GM19351 (cell line): ENCODE measurements around the gene POM121C.
"Not testable (repeated sequence)": the region's sequence is repeated elsewhere in the genome, so short reads cannot be mapped to it uniquely, and the experiment has no call there.

Source experiments
- ATAC-seq: cut with Tn5 transposase; IDR thresholded peaks from one replicate; pipeline ENCODE4 v1.9.1; 2021; ENCODE audit warnings: mild to moderate bottlenecking, moderate library complexity; ENCODE audit not compliant: unreplicated experiment

Gene POM121C

DNA sequence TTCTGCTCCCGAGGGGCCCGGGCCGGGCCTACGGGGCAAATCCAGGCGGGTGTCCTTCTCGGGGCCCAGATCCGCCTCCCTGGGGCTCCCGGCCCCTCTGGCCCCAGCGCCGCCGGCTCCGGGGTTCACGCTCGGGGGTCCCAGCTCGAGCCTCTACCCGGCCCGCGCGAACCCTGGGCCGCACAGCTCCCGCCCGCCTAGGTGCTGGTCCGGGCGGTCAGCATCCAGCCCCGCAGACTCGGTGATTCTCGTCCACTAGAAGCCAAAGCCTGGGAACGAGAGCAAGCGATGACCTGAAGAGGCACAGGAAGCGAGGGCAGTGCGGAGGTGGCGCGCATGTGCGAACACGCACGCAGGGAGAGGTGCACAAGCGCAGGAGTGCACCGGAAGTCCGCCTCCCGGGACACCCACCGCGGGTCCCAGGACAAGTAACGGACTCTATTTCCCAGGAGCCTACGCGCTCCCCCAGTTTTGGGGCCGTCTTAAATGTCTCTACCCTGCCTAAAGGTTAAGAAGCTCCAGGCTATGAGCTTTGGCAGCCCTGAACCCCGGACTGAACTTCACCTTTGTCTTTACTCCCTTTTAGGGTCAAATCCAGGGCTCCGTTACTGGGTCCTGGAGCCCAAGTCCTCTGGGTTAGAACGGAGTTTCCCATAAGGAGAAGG lies at the start of gene POM121C:
Gene POM121C (minus strand): TSS at position 321 of the 665 bp plus-strand sequence. CDS start 44,803 bp downstream, outside the sequence.
- ATAC-seq: peak; percentile 97

DNA sequence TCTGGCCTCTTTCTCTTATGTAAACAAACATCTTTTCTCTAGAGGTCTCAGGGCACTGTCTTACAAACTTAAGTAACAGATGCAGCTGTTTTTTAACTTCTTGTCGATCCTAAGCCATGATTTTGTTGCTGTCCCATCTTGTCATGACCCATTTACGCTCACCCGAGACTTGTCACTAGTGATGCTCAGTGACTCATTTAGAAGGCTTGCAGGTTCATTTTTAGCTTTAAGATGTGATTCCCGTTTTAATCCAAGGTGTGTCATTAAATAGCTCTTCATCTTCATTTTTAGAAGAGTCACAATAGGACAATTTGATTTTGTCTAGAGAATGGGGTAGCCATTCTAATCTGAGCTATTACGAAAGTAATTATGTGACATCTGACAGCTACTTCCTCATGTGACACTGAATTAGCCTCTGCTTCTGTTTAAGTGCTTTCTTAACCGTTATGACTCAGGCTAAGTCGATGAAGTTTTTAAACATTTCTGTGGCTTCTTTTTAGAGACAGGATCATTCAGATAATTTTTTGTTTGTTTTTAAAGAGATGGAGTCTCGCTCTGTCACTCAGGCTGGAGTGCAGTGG lies 48.7 kb upstream of the POM121C start:
- ATAC-seq: peak; percentile 88

DNA sequence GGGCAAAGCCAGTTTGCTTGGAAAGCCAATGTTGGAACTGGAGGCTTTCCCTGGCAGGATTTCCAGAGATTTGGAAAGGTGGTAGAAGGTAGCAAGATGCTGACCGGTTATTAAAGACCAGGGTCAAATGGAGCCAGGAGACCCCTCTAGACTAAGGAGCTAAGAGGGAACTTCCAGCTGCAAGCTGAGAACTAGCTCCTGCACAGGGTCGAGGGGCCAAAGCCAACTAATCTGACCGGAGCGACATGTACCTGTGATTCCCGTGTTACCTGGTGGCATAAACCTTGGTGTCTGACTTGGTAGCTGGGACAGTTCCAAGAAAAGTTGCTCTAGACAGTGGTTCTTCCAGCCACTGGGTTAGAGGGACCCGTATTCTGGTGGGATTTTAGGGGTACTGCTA lies 47.8 kb upstream of the POM121C start:
- no peak for ATAC-seq

DNA sequence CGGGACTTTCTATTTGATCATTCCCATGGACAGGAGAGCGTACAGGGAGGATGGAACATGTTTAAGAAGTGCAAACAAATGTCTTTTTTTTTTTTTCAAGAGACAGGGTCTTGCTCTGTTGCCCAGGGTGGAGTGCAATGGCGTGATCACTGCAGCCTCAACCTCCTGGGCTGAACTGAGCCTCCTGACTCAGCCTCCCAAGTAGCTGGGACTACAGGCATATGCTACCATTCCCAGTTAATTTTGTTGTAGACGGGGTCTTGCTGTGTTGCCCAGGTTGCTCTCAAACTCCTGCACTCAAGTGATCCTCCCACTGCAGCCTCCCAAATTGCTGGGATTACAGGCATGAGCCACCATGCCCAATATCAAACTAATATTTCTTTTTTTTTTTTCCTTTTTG lies 46.5 kb upstream of the POM121C start:
- ATAC-seq: no peak

DNA sequence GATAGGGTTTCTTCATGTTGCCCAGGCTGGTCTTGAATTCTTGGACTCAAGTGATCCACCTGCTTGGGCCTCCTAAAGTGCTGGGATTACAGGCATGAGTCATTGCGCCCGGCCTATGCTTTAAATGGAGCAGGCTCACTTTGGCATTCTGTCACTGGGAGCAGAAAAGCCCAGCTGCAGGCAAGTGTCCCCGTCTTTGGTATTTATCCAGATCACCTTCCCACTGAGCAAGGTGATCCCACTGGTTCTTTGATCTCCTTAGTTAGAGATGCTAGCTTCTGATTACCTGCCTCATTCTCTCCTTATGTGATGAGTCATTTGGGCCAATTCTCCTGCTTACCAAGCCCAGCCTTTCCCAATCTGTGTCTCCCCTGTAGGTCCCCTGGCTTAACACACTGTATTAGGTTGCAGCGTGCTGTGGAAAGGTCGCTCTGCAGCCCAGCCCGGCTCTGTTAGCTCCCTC lies 45.3 kb upstream of the POM121C start:
- no peak for ATAC-seq

DNA sequence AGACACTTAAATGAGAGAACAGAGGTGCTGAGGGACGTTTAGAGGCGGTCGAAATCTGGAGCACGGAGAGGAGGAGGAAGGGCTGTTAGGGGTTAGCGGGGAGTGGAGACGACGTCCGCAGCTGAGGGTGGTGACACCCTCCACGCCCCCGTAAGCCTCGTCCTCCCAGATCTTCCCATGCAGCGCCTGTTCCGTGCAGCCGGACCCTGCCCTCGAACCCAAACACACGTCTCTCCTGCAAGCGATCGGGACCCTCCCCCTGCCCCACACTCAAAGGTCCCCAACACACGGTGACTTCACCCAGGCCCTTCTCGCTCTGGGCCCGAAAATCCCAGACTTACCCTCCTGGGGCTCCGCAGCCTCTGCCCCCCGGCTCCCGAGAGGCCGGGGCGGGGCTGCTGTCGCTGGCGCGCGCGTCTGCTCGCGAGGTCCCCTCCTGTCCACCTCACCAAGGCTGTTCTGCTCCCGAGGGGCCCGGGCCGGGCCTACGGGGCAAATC lies 41.2 kb upstream of the POM121C start:
- not testable (repeated sequence) for ATAC-seq

DNA sequence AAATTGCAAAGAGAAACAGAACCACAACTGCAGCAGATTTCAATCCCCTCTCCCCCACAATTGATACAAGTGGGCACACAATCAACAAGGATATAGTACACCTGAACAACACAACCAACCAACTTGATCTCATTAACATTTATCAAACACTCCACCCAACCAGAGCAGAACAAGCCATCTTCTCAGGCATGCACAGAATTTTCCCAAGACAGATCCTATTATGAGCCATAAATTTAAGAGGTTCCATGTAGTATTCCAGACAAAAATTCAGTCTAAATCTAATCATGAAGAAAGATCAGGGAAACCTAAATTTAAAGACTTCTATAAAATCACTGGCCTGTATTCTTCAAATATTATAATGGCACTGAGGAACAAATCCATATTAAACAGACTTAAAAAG lies 35.6 kb upstream of the POM121C start:
- not testable (repeated sequence) for ATAC-seq

DNA sequence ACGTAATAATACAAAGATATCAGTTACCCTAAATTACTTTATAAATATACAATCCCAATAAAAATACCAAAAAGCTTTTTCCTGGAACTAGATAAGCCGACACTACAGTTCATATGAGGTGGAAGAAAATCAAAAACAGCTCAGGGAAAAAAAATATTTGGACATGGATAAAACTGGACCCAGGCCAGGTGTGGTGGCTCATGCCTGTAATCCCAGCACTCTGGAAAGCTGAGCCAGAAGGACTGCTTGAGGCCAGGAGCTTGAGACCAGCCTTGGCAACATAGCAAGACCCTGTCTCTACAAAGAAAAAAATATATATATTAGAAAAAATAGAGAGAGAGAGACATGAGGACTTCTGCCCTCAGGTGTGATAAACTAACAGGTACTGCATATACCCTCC lies 32.7 kb upstream of the POM121C start:
- not testable (repeated sequence) for ATAC-seq

DNA sequence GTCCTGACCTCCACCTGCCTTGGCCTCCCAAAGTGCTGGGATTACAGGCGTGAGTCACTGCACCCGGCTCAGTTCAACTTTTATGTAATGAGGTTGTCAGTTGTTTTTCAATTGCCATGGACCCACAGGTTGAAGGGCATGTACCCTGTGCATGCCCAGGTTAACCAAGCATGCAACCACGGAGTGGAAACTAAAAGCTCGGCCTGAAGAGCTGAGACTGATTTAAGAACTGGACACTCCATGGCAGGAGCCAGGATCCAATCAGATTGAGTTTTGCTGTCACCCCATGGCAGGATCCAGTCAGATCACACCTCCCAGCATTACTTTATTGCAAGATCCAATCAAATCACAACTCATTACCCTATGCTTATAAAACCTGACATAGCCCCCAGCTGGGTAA lies 22.9 kb upstream of the POM121C start:
- not testable (repeated sequence) for ATAC-seq

DNA sequence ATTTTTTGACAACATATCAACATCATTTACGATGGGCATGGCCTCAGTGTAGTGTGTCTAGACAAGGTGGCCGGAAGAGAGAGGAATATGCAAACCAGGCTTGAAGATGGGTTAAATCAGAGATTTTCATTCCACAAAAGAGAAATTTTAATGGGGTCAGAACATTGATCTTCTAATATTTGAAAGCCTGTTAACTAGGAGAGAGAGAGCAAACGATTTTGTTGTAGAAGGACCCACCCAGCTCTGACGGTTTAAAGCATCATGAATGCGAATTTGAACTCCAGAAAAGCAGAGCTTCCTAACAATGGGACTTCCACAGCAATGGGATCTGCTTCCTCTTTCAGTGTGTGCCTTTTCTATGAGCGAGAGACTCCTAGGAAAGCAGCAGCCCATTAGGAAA lies 5.9 kb upstream of the POM121C start, which contains the start of gene SPDYE5:
Gene SPDYE5 (plus strand): TSS at position 301 of the 400 bp plus-strand sequence. CDS start 1,728 bp downstream, outside the sequence.
- ATAC-seq: not testable (repeated sequence)

DNA sequence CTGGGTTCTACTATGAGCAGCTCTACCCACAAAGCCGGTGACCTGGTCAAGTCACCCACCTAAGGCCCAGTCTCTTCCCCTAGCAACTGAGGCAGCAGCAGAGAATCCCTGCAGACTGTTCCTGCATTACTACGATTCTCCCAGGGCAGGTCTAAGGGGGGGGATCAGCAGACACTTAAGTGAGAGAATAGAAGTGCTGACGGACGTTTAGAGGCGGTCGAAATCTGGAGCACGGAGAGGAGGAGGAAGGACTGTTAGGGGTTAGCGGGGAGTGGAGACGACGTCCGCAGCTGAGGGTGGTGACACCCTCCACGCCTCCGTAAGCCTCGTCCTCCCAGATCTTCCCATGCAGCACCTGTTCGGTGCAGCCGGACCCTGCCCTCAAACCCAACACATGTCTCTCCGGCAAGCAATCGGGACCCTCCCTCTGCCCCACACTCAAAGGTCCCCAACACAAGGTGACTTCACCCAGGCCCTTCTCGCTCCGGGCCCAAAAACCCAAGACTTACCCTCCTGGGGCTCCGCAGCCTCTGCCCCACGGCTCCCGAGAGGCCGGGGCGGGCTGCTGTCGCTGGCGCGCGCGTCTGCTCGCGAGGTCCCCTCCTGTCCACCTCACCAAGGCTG lies 632 bp downstream of the POM121C start:
- not testable (repeated sequence) for ATAC-seq

DNA sequence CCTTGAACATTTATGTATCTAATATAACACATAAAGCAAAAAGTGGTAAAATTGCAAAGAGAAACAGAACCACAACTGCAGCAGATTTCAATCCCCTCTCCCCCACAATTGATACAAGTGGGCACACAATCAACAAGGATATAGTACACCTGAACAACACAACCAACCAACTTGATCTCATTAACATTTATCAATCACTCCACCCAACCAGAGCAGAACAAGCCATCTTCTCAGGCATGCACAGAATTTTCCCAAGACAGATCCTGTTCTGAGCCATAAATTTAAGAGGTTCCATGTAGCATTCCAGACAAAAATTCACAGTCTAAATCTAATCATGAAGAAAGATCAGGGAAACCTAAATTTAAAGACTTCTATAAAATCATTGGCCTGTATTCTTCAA lies 5.8 kb downstream of the POM121C start:
- not testable (repeated sequence) for ATAC-seq

DNA sequence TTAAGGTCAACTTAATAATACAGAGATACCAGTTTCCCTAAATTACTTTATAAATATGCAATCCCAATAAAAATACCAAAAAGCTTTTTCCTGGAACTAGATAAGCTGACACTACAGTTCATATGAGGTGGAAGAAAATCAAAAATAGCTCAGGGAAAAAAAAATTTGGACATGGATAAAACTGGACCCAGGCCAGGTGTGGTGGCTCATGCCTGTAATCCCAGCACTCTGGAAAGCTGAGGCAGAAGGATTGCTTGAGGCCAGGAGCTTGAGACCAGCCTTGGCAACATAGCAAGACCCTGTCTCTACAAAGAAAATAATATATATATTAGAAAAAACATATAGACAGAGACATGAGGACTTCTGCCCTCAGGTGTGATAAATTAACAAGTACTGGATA lies 8.6 kb downstream of the POM121C start:
- not testable (repeated sequence) for ATAC-seq

DNA sequence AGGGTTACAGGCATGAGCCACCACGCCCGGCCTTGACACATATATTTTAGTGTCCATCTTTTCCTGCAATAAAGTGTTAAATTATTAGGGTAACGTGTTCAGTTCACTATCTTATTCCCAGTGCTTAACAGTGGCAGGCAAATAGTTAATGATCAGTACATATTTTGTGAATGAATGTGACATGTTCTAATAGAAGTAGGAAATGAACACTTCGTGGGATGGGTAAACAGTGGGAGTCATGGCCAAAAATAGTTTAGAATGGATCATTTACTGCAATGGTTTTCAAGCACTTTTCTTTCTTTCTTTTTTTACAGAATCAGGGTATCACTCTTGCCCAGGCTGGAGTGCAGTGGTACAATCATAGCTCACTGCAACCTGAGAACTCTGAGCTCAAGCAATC lies 15.9 kb downstream of the POM121C start:
- ATAC-seq: not testable (repeated sequence)

DNA sequence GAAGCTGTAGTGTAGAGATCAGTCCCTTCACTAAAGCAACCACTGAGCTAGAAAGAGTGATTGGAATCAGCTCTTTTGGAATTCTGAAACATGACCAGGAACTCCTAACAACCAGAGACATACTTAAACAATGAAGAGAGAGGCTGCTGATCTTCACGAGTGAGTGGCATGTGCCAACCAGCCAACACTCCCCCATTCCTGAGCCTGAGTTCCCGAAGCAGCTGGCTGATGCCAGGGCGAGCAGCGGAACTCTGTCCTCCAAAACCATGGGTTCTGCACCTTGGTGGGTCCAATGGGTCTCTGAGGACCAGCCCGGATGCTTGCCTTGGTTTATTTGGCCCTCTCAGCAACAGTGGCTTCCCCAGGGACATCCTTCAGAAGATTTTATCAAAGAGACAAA lies 25.6 kb downstream of the POM121C start:
- not testable (repeated sequence) for ATAC-seq

DNA sequence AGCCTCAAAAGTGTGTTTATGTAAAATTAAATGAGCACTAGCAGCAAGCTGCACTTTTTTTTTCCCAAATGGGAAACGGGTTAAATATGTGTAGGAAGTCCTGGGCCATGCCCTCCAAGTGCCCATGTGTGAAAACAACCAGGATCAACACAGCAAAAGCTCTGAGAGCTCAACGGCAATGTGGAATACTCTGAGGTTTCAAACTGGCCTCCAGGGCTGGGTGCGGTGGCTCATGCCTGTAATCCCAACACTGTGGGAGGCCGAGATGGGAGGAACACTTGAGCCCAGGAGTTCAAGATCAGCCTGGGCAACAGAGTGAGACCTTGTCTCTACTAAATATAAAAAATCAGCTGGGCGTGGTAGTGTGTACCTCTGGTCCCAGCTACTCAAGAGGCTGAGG lies 28.1 kb downstream of the POM121C start:
- ATAC-seq: not testable (repeated sequence)

DNA sequence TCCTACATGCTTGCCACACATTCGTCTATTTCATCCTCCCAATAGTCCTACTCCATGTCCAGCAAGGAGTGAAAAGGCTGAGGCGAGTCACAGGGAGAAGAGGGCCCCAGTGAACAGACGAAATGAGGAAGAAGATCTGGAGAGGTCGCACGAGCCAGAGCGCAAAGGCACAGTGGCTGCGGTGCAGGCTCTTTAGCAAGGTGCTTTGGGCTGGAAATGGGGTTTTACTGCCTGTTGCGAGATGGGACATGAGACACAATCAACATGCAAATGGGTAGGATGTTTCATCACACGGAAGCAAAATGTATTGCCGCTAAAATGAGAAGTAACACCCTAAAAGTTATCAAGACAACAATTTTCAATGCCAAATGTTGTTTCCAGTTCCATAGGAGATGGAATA lies 29.7 kb downstream of the POM121C start:
- not testable (repeated sequence) for ATAC-seq

DNA sequence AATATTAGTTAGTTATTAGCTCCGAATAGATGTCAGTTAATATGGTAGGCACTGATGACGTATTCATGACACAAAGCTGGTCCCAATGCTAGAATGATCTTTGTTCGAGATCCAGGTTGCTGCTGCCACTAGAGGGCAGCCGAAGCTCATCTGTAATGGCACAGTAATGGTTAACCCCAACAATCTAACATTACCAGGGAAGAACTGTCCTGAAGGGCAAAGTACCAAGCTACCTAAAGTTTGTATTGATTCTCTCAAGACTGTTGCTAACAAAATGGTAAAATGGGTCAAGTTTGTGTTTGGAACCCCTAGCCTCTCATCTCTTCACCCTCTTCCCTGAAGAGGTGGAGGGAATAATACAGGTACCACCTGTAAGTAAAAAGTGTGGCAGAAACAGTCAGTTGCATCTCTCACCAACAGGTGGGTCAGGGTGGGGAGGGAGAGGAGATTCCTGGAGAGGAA lies 33.6 kb downstream of the POM121C start:
- ATAC-seq: peak; percentile 96

DNA sequence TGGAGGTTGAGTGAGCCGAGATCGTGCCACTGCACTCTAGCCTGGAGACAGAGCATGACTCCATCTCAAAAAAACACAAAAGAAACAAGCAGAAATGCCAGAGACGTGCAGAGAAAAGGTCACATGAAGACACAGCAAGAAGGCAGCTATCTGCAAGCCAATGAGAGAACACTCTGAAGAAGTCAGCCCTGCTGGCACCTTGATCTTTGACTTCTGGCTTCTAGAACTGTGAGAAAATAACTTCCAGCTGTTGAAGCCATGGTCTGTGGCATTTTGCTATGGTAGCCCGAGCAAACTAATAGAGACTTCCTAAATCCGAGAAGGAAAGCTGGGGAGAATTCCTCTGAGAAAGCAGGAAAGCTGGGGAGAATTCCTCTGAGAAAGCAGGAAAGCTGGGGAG lies 36.2 kb downstream of the POM121C start:
- not testable (repeated sequence) for ATAC-seq

DNA sequence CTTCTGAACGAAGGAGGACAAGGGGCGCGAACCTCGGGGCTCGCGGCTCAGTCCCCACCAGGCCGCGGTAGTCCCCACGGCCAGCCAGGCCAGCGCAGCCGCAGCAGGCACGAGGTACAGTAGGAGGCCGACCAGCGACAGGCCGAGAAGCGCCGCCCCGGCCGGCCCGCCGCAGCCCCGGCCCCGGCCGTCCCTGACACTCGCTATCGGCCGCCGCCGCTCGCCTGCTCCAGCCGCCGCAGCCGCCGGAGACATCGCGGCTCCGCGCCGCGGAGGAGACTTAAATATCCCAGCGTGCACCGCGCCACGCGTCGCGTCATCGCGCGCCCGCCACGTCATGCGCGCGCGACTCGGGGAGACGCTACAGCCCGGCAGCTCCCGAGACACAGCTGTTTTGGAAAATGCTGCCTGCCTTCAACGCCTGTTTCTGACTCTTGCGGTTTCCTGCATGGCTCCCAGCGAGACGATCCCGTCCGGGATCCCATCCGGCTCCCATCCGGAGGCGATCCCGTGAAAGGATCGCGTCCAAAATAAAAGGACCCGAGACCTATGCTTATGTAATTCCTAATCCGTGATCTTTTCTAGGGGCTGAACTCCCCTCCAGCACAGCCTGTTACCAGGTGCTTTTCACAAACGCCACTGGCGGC lies 43.5 kb downstream of the POM121C start:
- ATAC-seq: peak; percentile 87

DNA sequence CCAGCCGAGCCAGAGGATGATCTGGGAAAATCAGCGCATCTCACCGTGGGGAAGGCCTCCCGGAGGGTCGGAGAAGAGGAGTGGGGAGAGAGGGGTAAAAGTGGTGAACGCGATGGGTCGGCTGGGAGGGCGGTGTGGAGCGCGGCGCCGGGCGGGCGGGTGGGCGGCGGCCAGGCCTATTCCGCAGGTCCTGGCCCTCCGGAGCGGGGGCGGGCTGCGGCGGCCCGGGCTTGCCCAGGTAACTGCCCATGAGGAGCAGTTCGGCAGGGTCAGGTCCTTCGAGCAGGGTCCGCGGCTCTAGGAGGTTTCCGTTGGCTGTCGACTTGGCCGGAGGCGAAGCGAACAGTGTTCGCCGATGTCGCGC lies 44.0 kb downstream of the POM121C start:
- peak; percentile 48 for ATAC-seq
